ENCODE results near the gene GOLGA8J.
"Not testable (repeated sequence)": the region's sequence is repeated elsewhere in the genome, so short reads cannot be mapped to it uniquely, and the experiment has no call there.

The GOLGA8J gene

DNA sequence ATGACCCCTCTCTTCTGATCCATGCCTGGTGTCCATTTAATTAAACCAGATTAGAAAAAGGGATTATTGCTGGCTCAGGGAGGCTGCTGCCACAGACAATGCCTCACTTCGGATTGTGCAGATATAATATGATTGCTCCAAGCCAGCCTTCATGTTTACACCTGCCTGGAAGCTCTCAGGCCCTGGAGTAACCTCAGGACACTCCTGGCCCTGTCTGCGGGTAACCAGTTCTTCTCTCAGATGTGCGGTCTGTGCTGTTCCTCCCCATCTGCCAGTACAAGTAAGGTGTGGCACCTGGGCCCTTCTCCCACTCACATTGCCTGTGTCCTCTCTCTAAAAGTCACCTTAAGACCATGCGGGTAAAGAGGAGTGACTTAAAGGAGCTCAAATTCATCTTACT is 8.8 kb upstream of the GOLGA8J start:
- no peak for DNase-seq (ENCODE audit: low read depth in 2 of 2)

DNA sequence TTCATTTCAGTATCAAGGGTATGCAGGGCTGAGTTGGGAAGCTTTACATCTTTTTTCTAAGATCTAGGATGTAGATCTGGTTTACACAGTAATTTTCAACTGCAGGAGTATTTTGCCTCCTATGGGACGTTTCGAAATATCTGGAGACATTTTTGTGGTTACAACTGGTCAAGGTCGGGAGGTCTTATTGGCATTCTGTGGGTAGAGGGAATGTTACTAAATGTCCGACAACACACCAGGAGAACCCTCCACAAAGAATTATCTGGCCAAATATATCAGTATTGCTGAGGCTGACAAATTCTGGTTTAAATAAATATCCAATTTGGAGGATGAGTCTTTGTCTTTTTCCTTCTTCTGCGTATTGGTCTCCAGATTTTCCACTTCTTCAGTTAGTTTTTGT is 1.9 kb upstream of the GOLGA8J start:
- DNase-seq (ENCODE audit: low read depth in 2 of 2), result not testable (repeated sequence)

DNA sequence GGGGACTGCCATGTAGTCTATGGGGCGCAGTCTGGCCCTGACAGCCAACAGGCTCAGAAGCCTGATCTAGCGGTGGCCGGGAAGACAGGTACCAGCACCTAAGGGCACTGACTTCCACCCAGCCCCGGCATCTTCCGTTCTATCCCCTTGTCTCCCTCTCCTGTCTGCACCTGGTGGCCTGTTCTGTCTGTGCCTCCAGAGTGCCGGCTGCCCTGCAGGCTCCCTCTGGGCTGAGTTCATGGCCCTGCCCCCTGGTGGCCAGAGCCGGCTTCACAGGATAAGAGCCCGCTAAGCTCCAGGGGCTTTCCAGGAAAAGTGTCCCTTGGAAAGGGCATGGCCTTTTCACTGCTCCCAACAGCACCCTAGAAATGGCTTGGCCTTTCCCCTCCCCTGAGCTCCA is 15.1 kb downstream of the GOLGA8J start:
- DNase-seq (ENCODE audit: low read depth in 2 of 2), result not testable (repeated sequence)

DNA sequence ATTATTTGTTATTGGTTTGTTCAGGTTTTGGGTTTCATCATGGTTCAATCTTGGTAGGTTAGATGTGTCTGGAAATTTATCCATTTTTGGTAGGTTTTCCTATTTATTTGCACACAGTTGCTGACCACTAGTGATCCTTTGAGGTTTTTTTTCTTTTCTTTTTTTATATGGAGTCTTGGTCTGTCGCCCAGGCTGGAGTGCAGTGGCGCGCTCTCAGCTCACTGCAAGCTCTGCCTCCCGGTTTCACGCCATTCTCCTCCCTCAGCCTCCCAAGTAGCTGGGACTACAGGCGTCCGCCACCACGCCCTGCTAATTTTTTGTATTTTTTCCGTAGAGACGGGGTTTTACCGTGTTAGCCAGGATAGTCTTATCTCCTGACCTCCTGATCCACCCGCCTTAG is 20.1 kb downstream of the GOLGA8J start:
- not testable (repeated sequence) for DNase-seq (ENCODE audit: low read depth in 2 of 2)

DNA sequence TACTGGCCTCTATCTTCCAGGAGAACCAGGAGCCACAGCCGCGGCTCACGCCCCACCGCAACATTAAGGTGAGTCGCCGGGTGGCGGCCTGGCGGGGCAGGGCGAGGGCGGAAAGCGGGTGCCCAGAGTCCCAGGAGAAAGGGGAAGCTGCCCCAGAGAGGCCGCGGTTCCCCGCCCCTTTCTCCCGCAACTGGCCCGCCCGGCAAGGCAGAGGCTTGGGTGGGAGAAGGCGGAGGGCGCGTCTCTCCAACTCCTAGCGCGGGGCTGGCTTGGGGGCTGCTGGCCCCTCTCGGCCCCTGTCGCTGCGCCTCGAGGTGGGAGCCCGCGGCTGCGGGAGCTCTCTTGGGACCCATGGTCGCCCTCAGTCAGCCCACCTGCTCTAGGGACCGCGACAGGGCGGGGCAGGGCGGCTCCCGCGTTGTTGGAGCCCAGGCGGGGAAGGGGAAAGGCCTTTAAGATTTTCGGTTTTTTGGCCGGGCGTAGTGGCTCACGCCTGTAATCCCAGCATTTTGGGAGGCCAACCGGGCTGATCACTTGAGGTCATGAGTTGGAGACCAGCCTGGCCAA is 21.3 kb downstream of the GOLGA8J start:
- not testable (repeated sequence) for DNase-seq (ENCODE audit: low read depth in 2 of 2)

DNA sequence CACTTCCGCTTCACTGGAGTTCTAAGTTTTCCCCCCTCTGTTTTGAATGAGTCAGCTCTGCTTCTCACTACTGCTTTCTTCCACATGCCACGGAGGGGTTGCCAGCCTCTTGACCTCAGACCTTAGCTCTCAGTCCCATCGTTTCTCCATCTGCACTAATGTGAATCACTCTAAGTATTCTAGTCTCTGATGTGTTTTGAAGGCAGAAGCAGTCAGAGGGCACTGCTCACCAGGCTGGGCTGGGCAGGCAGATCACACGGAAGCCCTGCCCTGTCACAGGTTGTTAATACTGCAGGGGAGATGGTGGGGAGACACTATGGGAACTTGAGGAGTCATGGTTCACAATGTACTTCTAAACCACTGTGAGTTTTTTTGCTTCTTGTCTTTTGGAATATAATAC is 27.8 kb downstream of the GOLGA8J start:
- not testable (repeated sequence) for DNase-seq (ENCODE audit: low read depth in 2 of 2)

DNA sequence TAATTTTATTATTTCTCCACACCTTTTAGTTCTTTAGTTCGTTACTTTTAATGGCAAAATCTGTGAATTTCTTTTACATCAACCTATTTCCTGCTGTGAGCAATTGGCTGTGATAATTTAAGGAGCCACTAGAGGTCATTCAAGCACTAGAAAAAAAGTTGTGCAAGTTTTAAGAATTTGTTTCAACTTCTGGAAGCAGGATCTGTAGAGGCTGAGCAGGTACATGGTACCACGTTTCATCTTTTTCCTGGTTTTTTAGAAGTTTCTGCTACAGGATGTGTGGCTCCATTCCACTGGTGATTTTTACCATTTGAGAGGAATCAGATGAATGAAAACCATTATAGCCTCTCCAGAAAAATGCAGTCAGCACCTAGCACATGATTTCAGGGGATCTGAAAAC is 47.3 kb downstream of the GOLGA8J start:
- DNase-seq (ENCODE audit: low read depth in 2 of 2), result not testable (repeated sequence)

DNA sequence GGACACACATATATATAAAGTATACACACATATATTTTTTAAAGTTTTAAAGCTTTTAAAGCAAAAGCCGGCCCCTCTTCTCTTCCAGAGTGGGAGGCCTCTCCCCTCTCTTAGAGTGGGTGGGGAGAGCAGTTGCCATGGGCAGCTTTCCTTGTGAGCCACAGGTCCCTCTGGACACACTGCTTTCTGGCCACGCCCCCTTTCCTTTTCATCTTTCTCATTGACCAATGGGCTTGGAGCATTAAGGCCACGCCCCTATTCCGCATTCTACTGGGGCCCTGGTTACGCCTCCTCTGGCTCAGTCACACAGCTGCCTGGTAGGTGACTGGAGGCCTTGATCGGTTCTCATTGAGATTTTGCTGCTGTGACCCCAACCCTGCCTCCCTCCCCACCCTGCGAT is 52.0 kb downstream of the GOLGA8J start, which contains the start of gene GOLGA8T:
TSS of gene GOLGA8T (plus strand) at position 301 of the 400 bp plus-strand sequence. CDS start at position 399, 98 bp downstream.
- DNase-seq (ENCODE audit: low read depth in 2 of 2), result not testable (repeated sequence)

All from stimulated activated CD8-positive, alpha-beta memory T cell treated with anti-CD3 and anti-CD28 coated beads, Interleukin-15, amount 100 ng/mL, for 48 hours (primary cell).